ENCODE data around the gene H2AZ2.
"Not testable (repeated sequence)": the region's sequence is repeated elsewhere in the genome, so short reads cannot be mapped to it uniquely, and the experiment has no call there.

Gene H2AZ2

GRCh38 chr7:44849259-44849884, 1.5 kb upstream of the H2AZ2 start:
- DNase-seq (ENCODE audit: low spot score): no peak
- no peak for TF ChIP-seq CTCF (IDR thresholded peaks at IDR 0.05; ENCODE audit: extremely low read depth, missing control alignments)

GRCh38 chr7:44847509-44847919, 373 bp downstream of the H2AZ2 start:
- peak; percentile 88 for DNase-seq (ENCODE audit: low spot score)
- TF ChIP-seq CTCF (IDR thresholded peaks at IDR 0.05; ENCODE audit: extremely low read depth, missing control alignments): peak; percentile 84

DNA sequence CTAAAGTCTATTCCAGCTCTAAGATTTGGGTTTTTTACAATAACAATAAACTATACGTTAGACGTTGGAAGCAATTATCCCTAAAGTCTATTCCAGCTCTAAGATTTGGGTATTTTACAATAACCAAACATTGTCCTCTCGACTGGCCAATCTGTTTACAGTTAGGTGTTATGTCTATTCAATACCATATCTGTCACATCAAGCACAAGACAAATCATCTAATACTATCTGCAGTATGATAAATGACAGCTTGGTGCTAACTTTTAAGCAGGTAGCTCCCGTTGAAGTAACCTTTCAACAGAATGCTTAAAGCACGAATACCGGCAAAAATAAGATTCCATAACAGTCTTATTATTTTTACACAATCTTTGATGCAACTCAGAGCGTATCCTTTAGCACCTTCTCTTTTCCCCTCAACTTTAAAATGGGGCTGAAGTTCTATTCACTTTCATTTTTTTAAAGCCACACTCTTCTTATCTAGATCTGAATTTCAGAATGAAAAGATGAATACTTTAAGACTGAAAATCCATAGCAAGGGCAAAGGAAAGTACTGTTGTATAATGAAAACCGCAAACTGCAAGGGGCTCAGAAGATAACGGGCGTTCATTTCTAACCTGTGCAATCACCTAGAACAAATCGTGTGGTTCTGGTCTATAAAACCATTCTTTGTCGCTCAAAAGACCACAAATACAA, 925 bp downstream of the H2AZ2 start:
- no peak for DNase-seq (ENCODE audit: low spot score)
- TF ChIP-seq CTCF (IDR thresholded peaks at IDR 0.05; ENCODE audit: extremely low read depth, missing control alignments): no peak

- DNase-seq (ENCODE audit: low spot score): not testable (repeated sequence)
These were observed 1.5 kb downstream of the H2AZ2 start for GRCh38 chr7:44846390-44846789.

- no peak for TF ChIP-seq CTCF (IDR thresholded peaks at IDR 0.05; ENCODE audit: extremely low read depth, missing control alignments)
- no peak for DNase-seq (ENCODE audit: low spot score)
These were observed 2.4 kb downstream of the H2AZ2 start for GRCh38 chr7:44845451-44845850.

DNA sequence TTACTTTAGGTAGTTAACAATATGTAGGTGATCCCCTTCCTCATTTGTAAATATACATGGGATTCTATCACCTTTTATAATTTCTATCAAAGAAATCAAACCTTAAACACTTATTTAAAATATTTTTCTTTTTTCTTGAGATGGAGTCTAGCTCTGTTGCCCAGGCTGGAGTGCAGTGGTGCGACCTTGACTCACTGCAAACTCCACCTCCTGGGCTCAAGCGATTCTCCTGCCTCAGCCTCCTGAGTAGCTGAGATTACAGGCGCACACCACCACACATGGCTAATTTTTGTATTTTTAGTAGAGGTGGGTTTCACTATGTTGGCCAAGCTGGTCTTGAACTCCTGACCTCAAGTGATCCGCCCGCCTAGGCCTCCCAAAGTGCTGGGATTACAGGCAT, 4.4 kb downstream of the H2AZ2 start:
- not testable (repeated sequence) for DNase-seq (ENCODE audit: low spot score)

DNA sequence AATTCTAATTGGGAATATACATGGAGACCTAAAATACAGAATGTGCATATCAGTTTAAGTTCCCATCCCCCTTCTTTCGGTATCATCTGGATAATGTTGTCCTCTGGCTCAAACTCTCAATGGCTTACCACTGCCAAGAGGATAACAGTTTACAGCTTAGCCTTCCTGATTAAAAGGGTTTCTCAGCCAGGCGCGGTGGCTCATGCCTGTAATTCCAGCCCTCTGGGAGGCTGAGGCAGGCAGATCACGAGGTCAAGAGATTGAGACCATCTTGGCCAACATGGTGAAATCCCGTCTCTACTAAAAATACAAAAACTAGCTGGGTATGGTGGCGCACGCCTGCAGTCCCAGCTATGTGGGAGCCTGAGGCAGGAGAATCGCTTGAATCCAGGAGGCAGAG, 5.2 kb downstream of the H2AZ2 start:
- DNase-seq (ENCODE audit: low spot score): not testable (repeated sequence)

DNA sequence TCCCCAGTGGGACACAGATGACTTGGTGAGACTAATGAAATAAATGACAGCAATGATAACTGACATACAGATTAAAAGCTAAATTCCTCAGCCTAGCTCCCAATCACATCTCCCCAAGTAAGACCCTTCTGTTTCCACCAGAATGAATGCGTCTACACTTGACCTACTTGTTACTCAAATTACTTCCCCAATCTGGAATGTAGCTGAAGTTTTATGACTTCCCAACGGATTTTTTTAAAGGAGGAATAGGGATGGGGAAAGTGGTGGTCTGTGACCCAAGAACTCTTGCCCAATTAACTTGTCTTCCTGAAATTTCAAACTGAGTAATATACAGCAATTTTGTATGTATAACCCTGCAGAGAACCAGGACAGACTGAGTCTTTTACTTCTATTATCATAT, 9.1 kb downstream of the H2AZ2 start:
- no peak for DNase-seq (ENCODE audit: low spot score)
- TF ChIP-seq CTCF (IDR thresholded peaks at IDR 0.05; ENCODE audit: extremely low read depth, missing control alignments): no peak

- no peak for TF ChIP-seq CTCF (IDR thresholded peaks at IDR 0.05; ENCODE audit: extremely low read depth, missing control alignments)
These were observed 20.3 kb downstream of the H2AZ2 start for GRCh38 chr7:44827567-44827966.

More at GRCh38 chr7:44827567-44827966, 20.3 kb downstream of the H2AZ2 start:
- DNase-seq (ENCODE audit: low spot score): no peak

All from GM20000 (cell line).